Measurements from ENCODE around the gene BTN3A1.

DNA sequence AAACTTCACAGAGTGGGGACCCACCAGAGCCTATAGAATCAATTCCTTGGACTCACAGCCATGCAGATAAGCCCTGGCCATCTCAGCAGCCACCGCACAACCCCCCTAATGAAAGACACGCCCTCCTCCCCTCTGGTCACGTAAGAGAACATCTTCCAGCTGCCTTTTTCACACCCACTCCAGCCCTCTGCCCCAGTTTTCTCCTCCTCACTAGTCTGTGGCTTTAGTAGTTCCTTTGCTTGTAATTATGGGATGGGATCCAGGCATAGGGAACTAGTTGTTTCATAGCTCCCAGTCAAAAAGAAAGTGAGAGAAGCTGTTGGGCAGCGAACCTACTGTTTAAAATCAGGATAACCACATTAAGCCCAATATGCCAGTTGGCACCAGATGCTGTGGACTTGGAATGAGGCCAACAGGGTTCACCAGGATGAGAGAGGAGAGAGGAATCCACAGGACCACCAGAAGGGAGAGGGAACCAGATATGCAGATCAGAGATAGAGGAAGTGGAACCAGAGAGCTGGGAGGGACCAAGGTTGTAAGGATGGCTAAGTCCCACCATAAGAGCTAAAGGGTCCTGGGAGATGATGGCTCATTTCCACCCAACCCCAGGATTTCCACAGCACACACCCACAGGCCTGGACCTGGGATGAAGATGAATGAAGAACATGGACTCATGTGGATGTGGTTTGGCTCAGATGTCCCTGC lies 9.0 kb upstream of the BTN3A1 start:
- no peak for TF ChIP-seq NFIC (IDR thresholded peaks at IDR 0.05; ENCODE audit: low read depth, low read length)
- no peak for TF ChIP-seq ASH2L (IDR thresholded peaks at IDR 0.05; ENCODE audit: borderline replicate concordance, low read depth)
- TF ChIP-seq, protein P1, sequence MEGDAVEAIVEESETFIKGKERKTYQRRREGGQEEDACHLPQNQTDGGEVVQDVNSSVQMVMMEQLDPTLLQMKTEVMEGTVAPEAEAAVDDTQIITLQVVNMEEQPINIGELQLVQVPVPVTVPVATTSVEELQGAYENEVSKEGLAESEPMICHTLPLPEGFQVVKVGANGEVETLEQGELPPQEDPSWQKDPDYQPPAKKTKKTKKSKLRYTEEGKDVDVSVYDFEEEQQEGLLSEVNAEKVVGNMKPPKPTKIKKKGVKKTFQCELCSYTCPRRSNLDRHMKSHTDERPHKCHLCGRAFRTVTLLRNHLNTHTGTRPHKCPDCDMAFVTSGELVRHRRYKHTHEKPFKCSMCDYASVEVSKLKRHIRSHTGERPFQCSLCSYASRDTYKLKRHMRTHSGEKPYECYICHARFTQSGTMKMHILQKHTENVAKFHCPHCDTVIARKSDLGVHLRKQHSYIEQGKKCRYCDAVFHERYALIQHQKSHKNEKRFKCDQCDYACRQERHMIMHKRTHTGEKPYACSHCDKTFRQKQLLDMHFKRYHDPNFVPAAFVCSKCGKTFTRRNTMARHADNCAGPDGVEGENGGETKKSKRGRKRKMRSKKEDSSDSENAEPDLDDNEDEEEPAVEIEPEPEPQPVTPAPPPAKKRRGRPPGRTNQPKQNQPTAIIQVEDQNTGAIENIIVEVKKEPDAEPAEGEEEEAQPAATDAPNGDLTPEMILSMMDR (IDR thresholded peaks at IDR 0.05 in 2 of 3, conservative IDR thresholded peaks at IDR 0.05 in 1 of 3; ENCODE audit: control insufficient read depth in 2 of 3, extremely low read depth in 1 of 3, insufficient read depth in 1 of 3, low read depth in 3 of 3, low read length in 3 of 3), result no peak
- TF ChIP-seq, protein P2, sequence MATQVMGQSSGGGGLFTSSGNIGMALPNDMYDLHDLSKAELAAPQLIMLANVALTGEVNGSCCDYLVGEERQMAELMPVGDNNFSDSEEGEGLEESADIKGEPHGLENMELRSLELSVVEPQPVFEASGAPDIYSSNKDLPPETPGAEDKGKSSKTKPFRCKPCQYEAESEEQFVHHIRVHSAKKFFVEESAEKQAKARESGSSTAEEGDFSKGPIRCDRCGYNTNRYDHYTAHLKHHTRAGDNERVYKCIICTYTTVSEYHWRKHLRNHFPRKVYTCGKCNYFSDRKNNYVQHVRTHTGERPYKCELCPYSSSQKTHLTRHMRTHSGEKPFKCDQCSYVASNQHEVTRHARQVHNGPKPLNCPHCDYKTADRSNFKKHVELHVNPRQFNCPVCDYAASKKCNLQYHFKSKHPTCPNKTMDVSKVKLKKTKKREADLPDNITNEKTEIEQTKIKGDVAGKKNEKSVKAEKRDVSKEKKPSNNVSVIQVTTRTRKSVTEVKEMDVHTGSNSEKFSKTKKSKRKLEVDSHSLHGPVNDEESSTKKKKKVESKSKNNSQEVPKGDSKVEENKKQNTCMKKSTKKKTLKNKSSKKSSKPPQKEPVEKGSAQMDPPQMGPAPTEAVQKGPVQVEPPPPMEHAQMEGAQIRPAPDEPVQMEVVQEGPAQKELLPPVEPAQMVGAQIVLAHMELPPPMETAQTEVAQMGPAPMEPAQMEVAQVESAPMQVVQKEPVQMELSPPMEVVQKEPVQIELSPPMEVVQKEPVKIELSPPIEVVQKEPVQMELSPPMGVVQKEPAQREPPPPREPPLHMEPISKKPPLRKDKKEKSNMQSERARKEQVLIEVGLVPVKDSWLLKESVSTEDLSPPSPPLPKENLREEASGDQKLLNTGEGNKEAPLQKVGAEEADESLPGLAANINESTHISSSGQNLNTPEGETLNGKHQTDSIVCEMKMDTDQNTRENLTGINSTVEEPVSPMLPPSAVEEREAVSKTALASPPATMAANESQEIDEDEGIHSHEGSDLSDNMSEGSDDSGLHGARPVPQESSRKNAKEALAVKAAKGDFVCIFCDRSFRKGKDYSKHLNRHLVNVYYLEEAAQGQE (IDR thresholded peaks at IDR 0.05; ENCODE audit: low read depth, low read length), result no peak
- TF ChIP-seq SRF (IDR thresholded peaks at IDR 0.05; ENCODE audit: low read depth in 2 of 2, low read length in 2 of 2), result no peak
- no peak for TF ChIP-seq HDAC2 (IDR thresholded peaks at IDR 0.05)
- no peak for TF ChIP-seq RELA (IDR thresholded peaks at IDR 0.05; ENCODE audit: borderline replicate concordance, partially characterized antibody)
- no peak for TF ChIP-seq ZNF384 (IDR thresholded peaks at IDR 0.05; ENCODE audit: borderline replicate concordance, low read depth, low read length)
- no peak for TF ChIP-seq BHLHE40 (IDR thresholded peaks at IDR 0.05; ENCODE audit: borderline replicate concordance in 1 of 2, low read depth in 2 of 2, low read length in 1 of 2)
